DOHH2 (cell line): ENCODE results near the gene MDH1B.

Source experiments
- H3F3A ChIP-seq: fragments of 200-600 bp; sonication (generic), shearing (Covaris generic); 2 replicates; pipeline ENCODE4 v1.6.0; 2016; ENCODE audit warnings: antibody characterized with exemption, mild to moderate bottlenecking; ENCODE audit not compliant: control insufficient read depth, insufficient read depth
- H3K27ac ChIP-seq: fragments of 200-600 bp; sonication (generic); 2 replicates; pipeline ENCODE4 v1.5.1; 2014; ENCODE audit warnings: low read depth, mild to moderate bottlenecking, low read length, moderate library complexity
- H3K27me3 ChIP-seq: fragments of 200-600 bp; sonication (generic); 2 replicates; pipeline ENCODE4 v1.6.1; 2014; ENCODE audit warnings: mild to moderate bottlenecking, low read length, mixed read lengths; ENCODE audit not compliant: control insufficient read depth
- H3K36me3 ChIP-seq: fragments of 200-600 bp; sonication (generic); 2 replicates; pipeline ENCODE4 v1.6.1; 2014; ENCODE audit warnings: mild to moderate bottlenecking, low read length, moderate library complexity, mixed read lengths; ENCODE audit not compliant: control insufficient read depth
- H3K4me1 ChIP-seq: fragments of 200-600 bp; sonication (generic); 2 replicates; pipeline ENCODE4 v1.6.1; 2014; ENCODE audit warnings: mild to moderate bottlenecking, low read length, mixed read lengths; ENCODE audit not compliant: control insufficient read depth
- H3K4me2 ChIP-seq: fragments of 200-600 bp; sonication (generic); 2 replicates; pipeline ENCODE4 v1.6.0; 2014; ENCODE audit warnings: mild to moderate bottlenecking, low read length, moderate library complexity
- H3K4me3 ChIP-seq: fragments of 200-600 bp; sonication (generic); 2 replicates; pipeline ENCODE4 v1.5.1; 2014; ENCODE audit warnings: mild to moderate bottlenecking, low read length, mixed read lengths
- H3K79me2 ChIP-seq: fragments of 200-600 bp; sonication (generic); 2 replicates; pipeline ENCODE4 v1.6.1; 2014; ENCODE audit warnings: mild to moderate bottlenecking, low read length, mixed read lengths; ENCODE audit not compliant: control insufficient read depth
- H3K9me2 ChIP-seq: fragments of 200-600 bp; sonication (generic); replicated peaks from 2 replicates; pipeline ENCODE4 v1.6.1; 2014; ENCODE audit warnings: mild to moderate bottlenecking, low read length, mixed read lengths; ENCODE audit not compliant: control insufficient read depth
- H3K9me3 ChIP-seq: fragments of 200-600 bp; sonication (generic); 2 replicates; pipeline ENCODE4 v1.6.1; 2014; ENCODE audit warnings: antibody characterized with exemption, low read length, mixed read lengths; ENCODE audit not compliant: control insufficient read depth, insufficient read depth
- H4K20me1 ChIP-seq: fragments of 200-600 bp; sonication (generic); 2 replicates; pipeline ENCODE4 v1.6.0; 2014; ENCODE audit warnings: low read depth, mild to moderate bottlenecking, antibody characterized with exemption, low read length, moderate library complexity; ENCODE audit not compliant: control insufficient read depth, insufficient read depth
- CTCF ChIP-seq: fragments of 200-600 bp; sonication (generic); IDR thresholded peaks from one replicate; pipeline ENCODE4 v1.5.1; 2014; ENCODE audit warnings: antibody characterized with exemption, mild to moderate bottlenecking, low read depth, low read length; ENCODE audit not compliant: poor library complexity, severe bottlenecking
- EZH2phosphoT487 ChIP-seq: fragments of 200-600 bp; sonication (generic); IDR thresholded peaks from 2 replicates; pipeline ENCODE4 v1.6.1; 2017; ENCODE audit warnings: borderline replicate concordance, mild to moderate bottlenecking, antibody characterized with exemption, low read length, moderate library complexity, mixed read lengths

Gene MDH1B

GRCh38 chr2:206764673-206765241, 371 bp downstream of the MDH1B start:
- Histone ChIP-seq H4K20me1 (no peaks in the 10 kb centered on the region), H3K4me3 (peak overlapping the region; percentile 100), H3K4me2 (peak overlapping the region; percentile 95), H3K27me3 (0 out of 2 replicates have a peak, but pooled peaks cover 3% of the 10 kb centered on the region), H3F3A (no peaks in the 10 kb centered on the region), H3K27ac (peak overlapping the region; percentile 61), H3K79me2 (peaks cover 44% of the 10 kb centered on the region), H3K9me2 (no peaks in the 10 kb centered on the region), H3K9me3 (no peaks in the 10 kb centered on the region), H3K36me3 (peaks cover 28% of the 10 kb centered on the region), H3K4me1 (peaks cover 28% of the 10 kb centered on the region)
- TF ChIP-seq CTCF: no peak
- TF ChIP-seq EZH2phosphoT487: no peak

GRCh38 chr2:206756816-206757215, 8.3 kb downstream of the MDH1B start:
- H3K9me3 ChIP-seq: no peaks in the 10 kb centered on the region
- no peak overlapping the region for H3K4me2 ChIP-seq
- no peaks in the 10 kb centered on the region for H3F3A ChIP-seq
- no peaks in the 10 kb centered on the region for H4K20me1 ChIP-seq
- no peaks in the 10 kb centered on the region for H3K9me2 ChIP-seq
- H3K79me2 ChIP-seq: no peaks in the 10 kb centered on the region
- no peak overlapping the region for H3K27ac ChIP-seq
- H3K4me3 ChIP-seq: no peak overlapping the region
- no peaks in the 10 kb centered on the region for H3K4me1 ChIP-seq
- TF ChIP-seq CTCF: no peak
- TF ChIP-seq EZH2phosphoT487: no peak
- H3K27me3 ChIP-seq: 0 out of 2 replicates have a peak, but pooled peaks cover 3% of the 10 kb centered on the region
- H3K36me3 ChIP-seq: no peaks in the 10 kb centered on the region

GRCh38 chr2:206740800-206741199, 24.3 kb downstream of the MDH1B start:
- Histone ChIP-seq H3K4me3 (no peak overlapping the region), H3K36me3 (no peaks in the 10 kb centered on the region), H3K27me3 (peaks cover 3% of the 10 kb centered on the region; the same call in 1 of the 2 replicates), H3K9me2 (no peaks in the 10 kb centered on the region), H3K79me2 (no peaks in the 10 kb centered on the region), H3K4me2 (no peak overlapping the region), H4K20me1 (no peaks in the 10 kb centered on the region), H3F3A (no peaks in the 10 kb centered on the region), H3K27ac (no peak overlapping the region), H3K4me1 (no peaks in the 10 kb centered on the region), H3K9me3 (no peaks in the 10 kb centered on the region)
- TF ChIP-seq CTCF (no peak), EZH2phosphoT487 (no peak)
